CD14-positive monocyte (primary cell): ENCODE results near the gene DENND2D. TPM values are rescaled to one million over a fixed set of nuclear protein-coding genes. Genes with fewer than 3 reads are reported as not detected.

ENCODE experiments used
- DNase-seq, 3 donors: peaks; one replicate each; pipeline ENCODE4 v3.0.0-alpha.2; 2011 to 2022
- H2AFZ ChIP-seq: 2 replicates; pipeline ENCODE4 v1.6.0; 2012; ENCODE audit warnings: mild to moderate bottlenecking, low read depth, low read length, inconsistent platforms; ENCODE audit not compliant: insufficient read depth, poor library complexity, severe bottlenecking
- H3K27ac ChIP-seq, 2 donors: 1 replicate in 1 of 2; 2 replicates in 1 of 2; pipeline ENCODE4 v1.5.1; 2012 to 2013; ENCODE audit warnings: low read length in 2 of 2, control low read depth in 1 of 2, inconsistent platforms in 1 of 2, low read depth in 1 of 2, mild to moderate bottlenecking in 1 of 2
- H3K27me3 ChIP-seq, 2 donors: one replicate each; pipeline versions ENCODE4 v1.6.0 to v1.6.1; 2011 to 2013; ENCODE audit warnings: low read length in 2 of 2; ENCODE audit not compliant: control insufficient read depth in 2 of 2, insufficient read depth in 2 of 2
- H3K36me3 ChIP-seq, 2 donors: replicated peaks in 1 of 2; 1 replicate in 1 of 2; 2 replicates in 1 of 2; pipeline versions ENCODE4 v1.5.1 to v1.6.1; 2012 to 2013; ENCODE audit warnings: low read length in 2 of 2, control low read depth in 1 of 2, inconsistent platforms in 1 of 2, mild to moderate bottlenecking in 1 of 2; ENCODE audit not compliant: insufficient read depth in 2 of 2, control insufficient read depth in 1 of 2
- H3K4me1 ChIP-seq, 2 donors: 1 replicate in 1 of 2; 2 replicates in 1 of 2; pipeline versions ENCODE4 v1.5.1 to v1.6.1; 2012 to 2013; ENCODE audit warnings: low read length in 2 of 2, control low read depth in 1 of 2, inconsistent platforms in 1 of 2, mild to moderate bottlenecking in 1 of 2, moderate library complexity in 1 of 2; ENCODE audit not compliant: insufficient read depth in 2 of 2, control insufficient read depth in 1 of 2
- H3K4me2 ChIP-seq: replicated peaks from 2 replicates; pipeline ENCODE3; 2012; ENCODE audit warnings: low read length, moderate library complexity, mild to moderate bottlenecking; ENCODE audit not compliant: poor library complexity, severe bottlenecking; ENCODE audit errors: extremely low read depth
- H3K4me3 ChIP-seq, 3 experiments: fragments of 200-600 bp in 1 of 3; sonication (generic) in 1 of 3; replicated peaks in 1 of 3; 1 replicate in 2 of 3; 2 replicates in 1 of 3; pipeline ENCODE4 v1.5.1; 2011 to 2013; ENCODE audit warnings: low read length in 3 of 3, mild to moderate bottlenecking in 3 of 3, control low read depth in 2 of 3, low read depth in 2 of 3, inconsistent platforms in 1 of 3, moderate library complexity in 1 of 3
- H3K79me2 ChIP-seq: 2 replicates; pipeline ENCODE4 v1.6.0; 2012; ENCODE audit warnings: mild to moderate bottlenecking, control low read depth, inconsistent platforms, low read length, moderate library complexity; ENCODE audit not compliant: insufficient read depth
- H3K9ac ChIP-seq: 2 replicates; pipeline ENCODE4 v1.6.0; 2017; ENCODE audit warnings: low read length, mild to moderate bottlenecking; ENCODE audit not compliant: insufficient read depth, poor library complexity, severe bottlenecking
- H3K9me3 ChIP-seq, 2 donors: replicated peaks in 1 of 2; 1 replicate in 1 of 2; 2 replicates in 1 of 2; pipeline versions ENCODE4 v1.5.1 to v1.6.1; 2012 to 2013; ENCODE audit warnings: low read length in 2 of 2, control low read depth in 1 of 2; ENCODE audit not compliant: control insufficient read depth in 1 of 2, insufficient read depth in 1 of 2
- H4K20me1 ChIP-seq: 2 replicates; pipeline ENCODE4 v1.6.0; 2012; ENCODE audit warnings: mild to moderate bottlenecking, low read length, control low read depth, moderate library complexity; ENCODE audit not compliant: insufficient read depth
- H3K27ac Mint-ChIP-seq, 7 donors: one replicate each; pipeline ENCODE4 v1.8.0; 2020; ENCODE audit warnings: mild to moderate bottlenecking in 7 of 7, mixed read lengths in 7 of 7, moderate library complexity in 6 of 7, inconsistent platforms in 2 of 7
- H3K27me3 Mint-ChIP-seq, 3 donors: one replicate each; pipeline ENCODE4 v1.8.0; 2021 to 2022; ENCODE audit warnings: low read depth in 3 of 3, mild to moderate bottlenecking in 3 of 3, mixed read lengths in 3 of 3, moderate library complexity in 3 of 3, inconsistent platforms in 1 of 3
- H3K36me3 Mint-ChIP-seq, 2 donors: one replicate each; pipeline ENCODE4 v1.8.0; 2020; ENCODE audit warnings: mixed read lengths in 2 of 2, inconsistent platforms in 1 of 2, mild to moderate bottlenecking in 1 of 2
- H3K4me1 Mint-ChIP-seq: one replicate; pipeline ENCODE4 v1.8.0; 2020; ENCODE audit warnings: mild to moderate bottlenecking, mixed read lengths
- H3K4me3 Mint-ChIP-seq, 2 donors: one replicate each; pipeline ENCODE4 v1.8.0; 2020; ENCODE audit warnings: mild to moderate bottlenecking in 2 of 2, mixed read lengths in 2 of 2, moderate library complexity in 1 of 2
- H3K9me3 Mint-ChIP-seq, 7 donors: one replicate each; pipeline ENCODE4 v1.8.0; 2020 to 2022; ENCODE audit warnings: mixed read lengths in 7 of 7, mild to moderate bottlenecking in 6 of 7, moderate library complexity in 6 of 7, inconsistent platforms in 2 of 7
- CTCF ChIP-seq: fragments of 200-600 bp; IDR thresholded peaks from one replicate; pipeline ENCODE4 v1.8.0; 2022; ENCODE audit warnings: antibody characterized with exemption, mild to moderate bottlenecking
- WGBS: methylation state at CpG from one replicate; pipeline ENCODE4 v1.1.5; 2013; ENCODE audit warnings: missing lambda C conversion rate; ENCODE audit not compliant: insufficient coverage; 5-methylcytosine and 5-hydroxymethylcytosine counted together
- intact Hi-C, 2 donors: fragments of 100-400 bp; cut with micrococcal nuclease; formaldehyde crosslinking; loops; one replicate each; pipeline versions ENCODE4 v1.15.0 to v1.15.1; 2023
- polyA plus RNA-seq, 3 donors: library from polyadenylated mRNA; depleted of rRNA in 1 of 3; unstranded in 2 of 3; stranded (reverse) in 1 of 3; fragments of 300-500 nt in 2 of 3; fragments of >200 nt in 1 of 3; fragmentation: Illumina TruSeq in 2 of 3; gene quantifications; 1 replicate in 2 of 3; 2 replicates in 1 of 3; pipeline ENCODE4 v1.2.3, GENCODE V29; 2012 to 2021

The DENND2D gene
- polyA plus RNA-seq, 3 donors, result 19.1 to 24.0 (median 22.4) TPM

GRCh38 chr1:111221633-111222291, 21.3 kb upstream of the DENND2D start:
- Mint-ChIP-seq H3K4me1 (peaks cover 68% of the 10 kb centered on the region), H3K27me3 (peaks cover 0 to 8% (median 0%) of the 10 kb centered on the region in 3 donors), H3K36me3 (no peaks in the 10 kb centered on the region), H3K27ac (peak overlapping the region; percentile 68 to 90 (median 84)), H3K4me3 (peak overlapping the region; percentile 18 to 81), H3K9me3 (no peaks in the 10 kb centered on the region)
- H3K9ac ChIP-seq, result no peak overlapping the region
- no peaks in the 10 kb centered on the region for H3K9me3 ChIP-seq
- peak overlapping the region; percentile 58 for H3K4me2 ChIP-seq
- H3K27me3 ChIP-seq, result no peaks in the 10 kb centered on the region
- DNase-seq, result peak in 2 of 3 donors; percentile 30 to 34
- intact Hi-C loops, result loop anchor here in 1 of 2 donors (2.0 to 10.0 kb wide), 3 partner anchors 15 to 183 kb away; no protein-coding TSS in a partner anchor
- H2AFZ ChIP-seq, result peak overlapping the region; percentile 19
- H3K4me3 ChIP-seq, result peak overlapping the region in 1 of 3 experiments; percentile 52
- 0% methylated on average over 1 of the region's 5 CpGs for WGBS
- peaks cover 60 to 67% of the 10 kb centered on the region in 2 donors for H3K4me1 ChIP-seq
- no peak for TF ChIP-seq CTCF
- no peaks in the 10 kb centered on the region for H4K20me1 ChIP-seq
- H3K79me2 ChIP-seq, result no peaks in the 10 kb centered on the region
- peak overlapping the region; percentile 43 to 62 for H3K27ac ChIP-seq
- no peaks in the 10 kb centered on the region for H3K36me3 ChIP-seq

GRCh38 chr1:111221276-111221632, 20.8 kb upstream of the DENND2D start:
- intact Hi-C loops, result loop anchor here in 1 of 2 donors (2.0 to 10.0 kb wide), 3 partner anchors 14 to 184 kb away; no protein-coding TSS in a partner anchor
- peak overlapping the region in 1 of 3 experiments; percentile 52 for H3K4me3 ChIP-seq
- no peaks in the 10 kb centered on the region for H3K27me3 ChIP-seq
- peak overlapping the region; percentile 19 for H2AFZ ChIP-seq
- DNase-seq, result no peak
- no peaks in the 10 kb centered on the region for H3K36me3 Mint-ChIP-seq
- no CpG with 5 or more reads among the region's 2 CpGs for WGBS
- no peak for TF ChIP-seq CTCF
- H3K79me2 ChIP-seq, result no peaks in the 10 kb centered on the region
- H3K9me3 Mint-ChIP-seq, result no peaks in the 10 kb centered on the region
- H3K4me3 Mint-ChIP-seq, result no peak overlapping the region
- H3K9ac ChIP-seq, result no peak overlapping the region
- peaks cover 0 to 8% (median 0%) of the 10 kb centered on the region in 3 donors for H3K27me3 Mint-ChIP-seq
- peak overlapping the region; percentile 50 to 90 (median 84) for H3K27ac Mint-ChIP-seq
- H3K4me1 Mint-ChIP-seq, result peaks cover 70% of the 10 kb centered on the region
- H3K27ac ChIP-seq, result peak overlapping the region; percentile 43 to 62
- H3K4me1 ChIP-seq, result peaks cover 62 to 70% of the 10 kb centered on the region in 2 donors
- H3K4me2 ChIP-seq, result peak overlapping the region; percentile 58
- no peaks in the 10 kb centered on the region for H3K36me3 ChIP-seq
- no peaks in the 10 kb centered on the region for H3K9me3 ChIP-seq
- no peaks in the 10 kb centered on the region for H4K20me1 ChIP-seq
